ENCODE results near the gene PDCD1LG2. TPM values are rescaled to one million over a fixed set of nuclear protein-coding genes. Genes with fewer than 3 reads are reported as not detected.
"Not testable (repeated sequence)": the region's sequence is repeated elsewhere in the genome, so short reads cannot be mapped to it uniquely, and the experiment has no call there.

The PDCD1LG2 gene
- total RNA-seq, 1 experiment from 2014 or later: not detected

DNA sequence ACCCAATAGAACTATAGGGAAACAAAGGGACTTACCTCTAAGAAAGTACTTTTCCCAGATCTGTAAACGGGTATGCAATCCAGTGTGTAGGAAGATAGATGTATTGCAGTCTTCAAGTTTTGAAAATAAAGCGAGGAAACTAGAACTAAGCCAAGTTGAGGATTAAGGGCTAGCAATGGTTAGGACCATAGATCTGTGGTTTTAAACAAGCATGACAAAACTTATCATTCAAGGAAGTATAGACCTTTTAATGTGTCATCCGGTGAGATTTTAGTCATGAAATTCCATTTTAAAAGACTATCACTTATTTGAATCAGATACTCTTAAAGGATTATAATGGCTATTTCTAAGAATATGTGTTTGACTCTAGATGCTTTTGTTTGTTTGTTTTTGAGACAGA lies 39.5 kb upstream of the PDCD1LG2 start:
- in situ Hi-C loops (cut with HindIII; ENCODE audit: low pct_unique_long_range_greater_than_20kb, low sequenced_read_pairs) (no loop called here), intact Hi-C loops (cut with micrococcal nuclease; ENCODE audit: unreplicated experiment) (no loop called here)
- ATAC-seq (no peak), DNase-seq (ENCODE audit: low read depth, low spot score) (no peak)
- TF ChIP-seq, protein P1, sequence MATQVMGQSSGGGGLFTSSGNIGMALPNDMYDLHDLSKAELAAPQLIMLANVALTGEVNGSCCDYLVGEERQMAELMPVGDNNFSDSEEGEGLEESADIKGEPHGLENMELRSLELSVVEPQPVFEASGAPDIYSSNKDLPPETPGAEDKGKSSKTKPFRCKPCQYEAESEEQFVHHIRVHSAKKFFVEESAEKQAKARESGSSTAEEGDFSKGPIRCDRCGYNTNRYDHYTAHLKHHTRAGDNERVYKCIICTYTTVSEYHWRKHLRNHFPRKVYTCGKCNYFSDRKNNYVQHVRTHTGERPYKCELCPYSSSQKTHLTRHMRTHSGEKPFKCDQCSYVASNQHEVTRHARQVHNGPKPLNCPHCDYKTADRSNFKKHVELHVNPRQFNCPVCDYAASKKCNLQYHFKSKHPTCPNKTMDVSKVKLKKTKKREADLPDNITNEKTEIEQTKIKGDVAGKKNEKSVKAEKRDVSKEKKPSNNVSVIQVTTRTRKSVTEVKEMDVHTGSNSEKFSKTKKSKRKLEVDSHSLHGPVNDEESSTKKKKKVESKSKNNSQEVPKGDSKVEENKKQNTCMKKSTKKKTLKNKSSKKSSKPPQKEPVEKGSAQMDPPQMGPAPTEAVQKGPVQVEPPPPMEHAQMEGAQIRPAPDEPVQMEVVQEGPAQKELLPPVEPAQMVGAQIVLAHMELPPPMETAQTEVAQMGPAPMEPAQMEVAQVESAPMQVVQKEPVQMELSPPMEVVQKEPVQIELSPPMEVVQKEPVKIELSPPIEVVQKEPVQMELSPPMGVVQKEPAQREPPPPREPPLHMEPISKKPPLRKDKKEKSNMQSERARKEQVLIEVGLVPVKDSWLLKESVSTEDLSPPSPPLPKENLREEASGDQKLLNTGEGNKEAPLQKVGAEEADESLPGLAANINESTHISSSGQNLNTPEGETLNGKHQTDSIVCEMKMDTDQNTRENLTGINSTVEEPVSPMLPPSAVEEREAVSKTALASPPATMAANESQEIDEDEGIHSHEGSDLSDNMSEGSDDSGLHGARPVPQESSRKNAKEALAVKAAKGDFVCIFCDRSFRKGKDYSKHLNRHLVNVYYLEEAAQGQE (IDR thresholded peaks at IDR 0.05; ENCODE audit: insufficient read depth in 1 of 2, low read depth in 2 of 2, low read length in 1 of 2): no peak
- TF ChIP-seq, protein P2, sequence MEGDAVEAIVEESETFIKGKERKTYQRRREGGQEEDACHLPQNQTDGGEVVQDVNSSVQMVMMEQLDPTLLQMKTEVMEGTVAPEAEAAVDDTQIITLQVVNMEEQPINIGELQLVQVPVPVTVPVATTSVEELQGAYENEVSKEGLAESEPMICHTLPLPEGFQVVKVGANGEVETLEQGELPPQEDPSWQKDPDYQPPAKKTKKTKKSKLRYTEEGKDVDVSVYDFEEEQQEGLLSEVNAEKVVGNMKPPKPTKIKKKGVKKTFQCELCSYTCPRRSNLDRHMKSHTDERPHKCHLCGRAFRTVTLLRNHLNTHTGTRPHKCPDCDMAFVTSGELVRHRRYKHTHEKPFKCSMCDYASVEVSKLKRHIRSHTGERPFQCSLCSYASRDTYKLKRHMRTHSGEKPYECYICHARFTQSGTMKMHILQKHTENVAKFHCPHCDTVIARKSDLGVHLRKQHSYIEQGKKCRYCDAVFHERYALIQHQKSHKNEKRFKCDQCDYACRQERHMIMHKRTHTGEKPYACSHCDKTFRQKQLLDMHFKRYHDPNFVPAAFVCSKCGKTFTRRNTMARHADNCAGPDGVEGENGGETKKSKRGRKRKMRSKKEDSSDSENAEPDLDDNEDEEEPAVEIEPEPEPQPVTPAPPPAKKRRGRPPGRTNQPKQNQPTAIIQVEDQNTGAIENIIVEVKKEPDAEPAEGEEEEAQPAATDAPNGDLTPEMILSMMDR (IDR thresholded peaks at IDR 0.05): no peak
- TF ChIP-seq TCF7L2 (IDR thresholded peaks at IDR 0.05; ENCODE audit: low read depth, low read length) (no peak), SIN3A (IDR thresholded peaks at IDR 0.05; ENCODE audit: borderline replicate concordance, insufficient read depth, low read depth, low read length) (no peak), POLR2AphosphoS5 (IDR thresholded peaks at IDR 0.05; ENCODE audit: low read depth, low read length) (no peak)
- Histone ChIP-seq H3K9me3 (ENCODE audit: control insufficient read depth, insufficient read depth, low read depth, low read length) (no peaks in the 10 kb centered on the region), H3K27me3 (ENCODE audit: control insufficient read depth, insufficient read depth, low read length) (no peaks in the 10 kb centered on the region), H3K4me1 (ENCODE audit: control insufficient read depth, insufficient read depth, low read length) (no peaks in the 10 kb centered on the region), H3K36me3 (ENCODE audit: control insufficient read depth, insufficient read depth, low read length) (no peaks in the 10 kb centered on the region), H3K4me3 (ENCODE audit: low read depth in 2 of 2, low read length in 2 of 2) (no peak overlapping the region), H3K27ac (ENCODE audit: low read length) (no peak overlapping the region)
- CTCF ChIA-PET: no interaction called here
- POLR2A ChIA-PET: no interaction called here
- BruUV-seq (replicated peaks): no TSS peak

- DNase-seq (ENCODE audit: low read depth, low spot score); H3K27me3 ChIP-seq (ENCODE audit: control insufficient read depth, insufficient read depth, low read length); BruUV-seq (replicated peaks); H3K27ac ChIP-seq (ENCODE audit: low read length); H3K9me3 ChIP-seq (ENCODE audit: control insufficient read depth, insufficient read depth, low read depth, low read length); H3K36me3 ChIP-seq (ENCODE audit: control insufficient read depth, insufficient read depth, low read length); in situ Hi-C loops (cut with HindIII; ENCODE audit: low pct_unique_long_range_greater_than_20kb, low sequenced_read_pairs); H3K4me3 ChIP-seq (ENCODE audit: low read depth in 2 of 2, low read length in 2 of 2); ATAC-seq; H3K4me1 ChIP-seq (ENCODE audit: control insufficient read depth, insufficient read depth, low read length); POLR2A ChIA-PET; CTCF ChIA-PET: not testable (repeated sequence)
- intact Hi-C loops (cut with micrococcal nuclease; ENCODE audit: unreplicated experiment): loop anchor here (5.0 kb wide), 1 partner anchor 52 kb away; no protein-coding TSS in a partner anchor
Measured at GRCh38 chr9:5475611-5476010, 34.7 kb upstream of the PDCD1LG2 start.

DNA sequence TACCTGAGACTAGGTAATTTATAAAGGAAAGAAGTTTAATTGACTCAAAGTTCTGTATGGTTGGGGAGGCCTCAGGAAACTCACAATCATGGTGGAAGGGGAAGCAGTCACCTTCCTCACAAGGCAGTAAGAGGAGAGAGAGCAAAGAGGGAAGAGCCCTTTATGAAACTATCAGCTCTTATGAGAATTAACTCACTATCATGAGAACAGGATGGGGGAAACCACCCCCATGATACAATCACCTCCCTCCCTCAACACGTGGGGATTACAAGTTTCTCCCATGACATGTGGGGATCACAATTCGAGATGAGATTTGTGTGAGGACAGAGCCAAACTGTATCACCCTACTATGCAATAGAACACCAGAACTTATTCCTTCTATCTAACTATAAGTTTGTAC lies 32.1 kb upstream of the PDCD1LG2 start:
- no peak for TF ChIP-seq TCF7L2 (IDR thresholded peaks at IDR 0.05; ENCODE audit: low read depth, low read length)
- TF ChIP-seq, protein P1 (IDR thresholded peaks at IDR 0.05; ENCODE audit: insufficient read depth in 1 of 2, low read depth in 2 of 2, low read length in 1 of 2): no peak
- TF ChIP-seq POLR2AphosphoS5 (IDR thresholded peaks at IDR 0.05; ENCODE audit: low read depth, low read length): no peak
- TF ChIP-seq, protein P2 (IDR thresholded peaks at IDR 0.05): no peak
- TF ChIP-seq SIN3A (IDR thresholded peaks at IDR 0.05; ENCODE audit: borderline replicate concordance, insufficient read depth, low read depth, low read length): no peak
- no peak for DNase-seq (ENCODE audit: low read depth, low spot score)
- H3K9me3 ChIP-seq (ENCODE audit: control insufficient read depth, insufficient read depth, low read depth, low read length): no peaks in the 10 kb centered on the region
- H3K27ac ChIP-seq (ENCODE audit: low read length): no peak overlapping the region
- ChIA-PET CTCF (no interaction called here), POLR2A (no interaction called here)
- no peaks in the 10 kb centered on the region for H3K36me3 ChIP-seq (ENCODE audit: control insufficient read depth, insufficient read depth, low read length)
- intact Hi-C loops (cut with micrococcal nuclease; ENCODE audit: unreplicated experiment): loop anchor here (5.0 kb wide), 1 partner anchor 49 kb away; no protein-coding TSS in a partner anchor
- no peak for ATAC-seq
- no peak overlapping the region for H3K4me3 ChIP-seq (ENCODE audit: low read depth in 2 of 2, low read length in 2 of 2)
- BruUV-seq (replicated peaks): no TSS peak
- in situ Hi-C loops (cut with HindIII; ENCODE audit: low pct_unique_long_range_greater_than_20kb, low sequenced_read_pairs): no loop called here
- H3K27me3 ChIP-seq (ENCODE audit: control insufficient read depth, insufficient read depth, low read length): no peaks in the 10 kb centered on the region
- no peaks in the 10 kb centered on the region for H3K4me1 ChIP-seq (ENCODE audit: control insufficient read depth, insufficient read depth, low read length)

Measured in Panc1 (cell line).